Liver (tissue), 9 donors: Measurements from ENCODE around the gene KDM4C. TPM values are rescaled to one million over a fixed set of nuclear protein-coding genes. Genes with fewer than 3 reads are reported as not detected.

Experiments
- DNase-seq: peaks from one replicate; pipeline ENCODE4 v3.0.0-alpha.2; 2017; ENCODE audit warnings: low spot score
- H3K27ac ChIP-seq, 2 donors: one replicate each; pipeline ENCODE4 v1.7.0; 2013; ENCODE audit warnings: inconsistent platforms in 2 of 2, low read length in 2 of 2, control low read depth in 1 of 2, low read depth in 1 of 2, mild to moderate bottlenecking in 1 of 2
- H3K27me3 ChIP-seq, 4 donors: one replicate each; pipeline versions ENCODE4 v1.6.1 to v1.7.0; 2013; ENCODE audit warnings: low read length in 3 of 4, inconsistent platforms in 1 of 4, mild to moderate bottlenecking in 1 of 4, moderate library complexity in 1 of 4; ENCODE audit not compliant: control insufficient read depth in 4 of 4, insufficient read depth in 4 of 4
- H3K36me3 ChIP-seq, 4 donors: one replicate each; pipeline versions ENCODE4 v1.6.1 to v1.7.0; 2013; ENCODE audit warnings: low read length in 3 of 4, mild to moderate bottlenecking in 3 of 4, low read depth in 1 of 4, moderate library complexity in 1 of 4; ENCODE audit not compliant: control insufficient read depth in 4 of 4, insufficient read depth in 3 of 4
- H3K4me1 ChIP-seq, 4 donors: one replicate each; pipeline versions ENCODE4 v1.6.1 to v1.7.0; 2013; ENCODE audit warnings: low read length in 3 of 4, mild to moderate bottlenecking in 3 of 4, moderate library complexity in 1 of 4; ENCODE audit not compliant: control insufficient read depth in 4 of 4, insufficient read depth in 4 of 4
- H3K4me3 ChIP-seq, 3 donors: one replicate each; pipeline versions ENCODE4 v1.6.1 to v1.7.0; 2013; ENCODE audit warnings: low read length in 3 of 3, control low read depth in 1 of 3, low read depth in 1 of 3, mild to moderate bottlenecking in 1 of 3
- H3K9ac ChIP-seq, 2 donors: one replicate each; pipeline ENCODE4 v1.7.0; 2013; ENCODE audit warnings: low read length in 2 of 2, mild to moderate bottlenecking in 2 of 2, moderate library complexity in 2 of 2, control low read depth in 1 of 2, low read depth in 1 of 2
- H3K9me3 ChIP-seq, 4 donors: one replicate each; pipeline versions ENCODE4 v1.6.1 to v1.7.0; 2013; ENCODE audit warnings: low read length in 3 of 4; ENCODE audit not compliant: control insufficient read depth in 4 of 4
- EGR1 ChIP-seq, 2 donors: IDR thresholded peaks; 2 replicates each; pipeline ENCODE4 v1.6.1; 2016 to 2018; ENCODE audit warnings: antibody characterized with exemption in 2 of 2, low read depth in 2 of 2
- FOXA2 ChIP-seq: IDR thresholded peaks from 2 replicates; pipeline ENCODE4 v1.6.1; 2016; ENCODE audit warnings: antibody characterized with exemption
- HNF4A ChIP-seq, 2 donors: conservative IDR thresholded peaks; 2 replicates each; pipeline ENCODE4 v1.6.1; 2016; ENCODE audit warnings: antibody characterized with exemption in 2 of 2, mild to moderate bottlenecking in 2 of 2
- HNF4G ChIP-seq: IDR thresholded peaks from 2 replicates; pipeline ENCODE4 v1.6.1; 2016; ENCODE audit warnings: antibody characterized with exemption
- JUND ChIP-seq, 2 donors: IDR thresholded peaks; 2 replicates each; pipeline ENCODE4 v1.6.1; 2016; ENCODE audit warnings: antibody characterized with exemption in 2 of 2
- MAX ChIP-seq: IDR thresholded peaks from 2 replicates; pipeline ENCODE4 v1.6.1; 2016; ENCODE audit warnings: antibody characterized with exemption
- RAD21 ChIP-seq, 2 donors: IDR thresholded peaks; 2 replicates each; pipeline ENCODE4 v1.6.1; 2016; ENCODE audit warnings: antibody characterized with exemption in 2 of 2, mild to moderate bottlenecking in 2 of 2
- RXRA ChIP-seq, 2 donors: IDR thresholded peaks; 2 replicates each; pipeline ENCODE4 v1.6.1; 2017 to 2018; ENCODE audit warnings: antibody characterized with exemption in 2 of 2, mild to moderate bottlenecking in 1 of 2
- SP1 ChIP-seq: IDR thresholded peaks from 2 replicates; pipeline ENCODE4 v1.6.1; 2018; ENCODE audit warnings: antibody characterized with exemption, mild to moderate bottlenecking
- TAF1 ChIP-seq: conservative IDR thresholded peaks from 2 replicates; pipeline ENCODE4 v1.6.1; 2016; ENCODE audit warnings: antibody characterized with exemption, mild to moderate bottlenecking
- YY1 ChIP-seq: IDR thresholded peaks from 2 replicates; pipeline ENCODE4 v1.6.1; 2016; ENCODE audit warnings: antibody characterized with exemption, mild to moderate bottlenecking
- WGBS: extraction: QIAGEN DNeasy Blood & Tissue Kit; methylation state at CpG from one replicate; pipeline ENCODE4 v1.1.7; 2013; 5-methylcytosine and 5-hydroxymethylcytosine counted together
- polyA plus RNA-seq, 2 donors: library from polyadenylated mRNA; stranded (reverse) in 1 of 2; unstranded in 1 of 2; fragments of 200-250 nt in 1 of 2; fragments of >200 nt in 1 of 2; fragmentation: Nextera tagmentation in 1 of 2; extraction: Ambion mirVana in 1 of 2; gene quantifications; one replicate each; pipeline versions ENCODE4 v1.2.1 to v1.2.3, GENCODE V29; 2013 to 2015
- total RNA-seq, 2 donors: library from RNA; depleted of rRNA; stranded (reverse); fragments of >200 nt; gene quantifications; one replicate each; pipeline ENCODE4 v1.2.3, GENCODE V29; 2014
- TF ChIP-seq, protein P1 (sequence below): IDR thresholded peaks from 2 replicates; pipeline ENCODE4 v1.6.1; 2016; ENCODE audit warnings: antibody characterized with exemption
- TF ChIP-seq, protein P2 (sequence below): fragments of 150-350 bp; IDR thresholded peaks from 2 replicates; pipeline ENCODE4 v1.5.1; 2017; ENCODE audit warnings: improper control_type of control experiment, low read depth, low read length; ENCODE audit not compliant: missing input control
- donor health status: healthy.
- donor health status: healthy.
- donor health status: healthy.
- donor health status: healthy.
- donor health status: healthy.

The KDM4C gene
- total and polyA plus RNA-seq, 4 donors, result 4.3 to 40.2 (median 24.0) TPM

DNA sequence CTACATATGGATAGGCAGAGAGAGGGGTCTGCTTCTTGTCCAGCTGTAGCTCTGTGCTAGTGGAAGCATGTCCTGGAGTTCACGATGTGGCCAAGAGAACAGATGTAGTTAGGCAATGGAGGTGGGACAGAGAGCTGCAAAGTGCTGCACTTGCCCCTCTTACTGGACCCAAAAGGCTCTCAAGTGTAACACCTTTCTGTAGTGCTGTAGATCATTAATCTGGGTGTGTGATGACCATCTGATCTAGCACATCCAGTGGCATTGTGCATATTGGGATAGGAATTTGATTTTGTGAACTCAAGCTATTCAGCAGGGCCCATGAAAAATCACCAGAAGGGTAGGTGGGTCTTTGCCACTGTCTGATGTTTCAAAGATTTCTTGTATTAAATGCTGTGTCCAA, 151.4 kb downstream of the KDM4C start:
- H3K27ac ChIP-seq, result no peak overlapping the region
- H3K4me1 ChIP-seq, result peaks cover 5 to 21% (median 6%) of the 10 kb centered on the region in 4 donors
- H3K27me3 ChIP-seq, result no peaks in the 10 kb centered on the region
- no peaks in the 10 kb centered on the region for H3K36me3 ChIP-seq
- DNase-seq, result no peak
- H3K4me3 ChIP-seq, result no peak overlapping the region
- 69% methylated on average over 1 of the region's 1 CpG for WGBS
- no peaks in the 10 kb centered on the region for H3K9me3 ChIP-seq
- no peak overlapping the region for H3K9ac ChIP-seq
- TF ChIP-seq JUND (IDR thresholded peaks at IDR 0.05), result no peak
- TF ChIP-seq EGR1 (IDR thresholded peaks at IDR 0.05; ENCODE audit: low read depth in 2 of 2), result no peak
- TF ChIP-seq, protein P1, sequence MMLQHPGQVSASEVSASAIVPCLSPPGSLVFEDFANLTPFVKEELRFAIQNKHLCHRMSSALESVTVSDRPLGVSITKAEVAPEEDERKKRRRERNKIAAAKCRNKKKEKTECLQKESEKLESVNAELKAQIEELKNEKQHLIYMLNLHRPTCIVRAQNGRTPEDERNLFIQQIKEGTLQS, result no peak
- TF ChIP-seq SP1, result no peak
- no peak for TF ChIP-seq TAF1
- TF ChIP-seq YY1, result no peak
- no peak for TF ChIP-seq FOXA2
- no peak for TF ChIP-seq RXRA (IDR thresholded peaks at IDR 0.05)
- no peak for TF ChIP-seq RAD21 (IDR thresholded peaks at IDR 0.05)
- TF ChIP-seq HNF4G, result no peak
- TF ChIP-seq HNF4A (conservative IDR thresholded peaks at IDR 0.05), result no peak
- TF ChIP-seq MAX, result no peak

- no peak overlapping the region for H3K4me3 ChIP-seq
- no peak overlapping the region for H3K27ac ChIP-seq
- DNase-seq, result no peak
- TF ChIP-seq RAD21 (IDR thresholded peaks at IDR 0.05) (peak; percentile 57 to 62), FOXA2 (no peak), HNF4G (no peak)
- TF ChIP-seq, protein P2, sequence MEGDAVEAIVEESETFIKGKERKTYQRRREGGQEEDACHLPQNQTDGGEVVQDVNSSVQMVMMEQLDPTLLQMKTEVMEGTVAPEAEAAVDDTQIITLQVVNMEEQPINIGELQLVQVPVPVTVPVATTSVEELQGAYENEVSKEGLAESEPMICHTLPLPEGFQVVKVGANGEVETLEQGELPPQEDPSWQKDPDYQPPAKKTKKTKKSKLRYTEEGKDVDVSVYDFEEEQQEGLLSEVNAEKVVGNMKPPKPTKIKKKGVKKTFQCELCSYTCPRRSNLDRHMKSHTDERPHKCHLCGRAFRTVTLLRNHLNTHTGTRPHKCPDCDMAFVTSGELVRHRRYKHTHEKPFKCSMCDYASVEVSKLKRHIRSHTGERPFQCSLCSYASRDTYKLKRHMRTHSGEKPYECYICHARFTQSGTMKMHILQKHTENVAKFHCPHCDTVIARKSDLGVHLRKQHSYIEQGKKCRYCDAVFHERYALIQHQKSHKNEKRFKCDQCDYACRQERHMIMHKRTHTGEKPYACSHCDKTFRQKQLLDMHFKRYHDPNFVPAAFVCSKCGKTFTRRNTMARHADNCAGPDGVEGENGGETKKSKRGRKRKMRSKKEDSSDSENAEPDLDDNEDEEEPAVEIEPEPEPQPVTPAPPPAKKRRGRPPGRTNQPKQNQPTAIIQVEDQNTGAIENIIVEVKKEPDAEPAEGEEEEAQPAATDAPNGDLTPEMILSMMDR, result peak; percentile 7
- no peaks in the 10 kb centered on the region for H3K9me3 ChIP-seq
- H3K4me1 ChIP-seq, result peaks cover 5 to 21% (median 6%) of the 10 kb centered on the region in 4 donors
- H3K36me3 ChIP-seq, result no peaks in the 10 kb centered on the region
- no peak overlapping the region for H3K9ac ChIP-seq
- 51% methylated on average over 2 of the region's 2 CpGs for WGBS
- H3K27me3 ChIP-seq, result no peaks in the 10 kb centered on the region
Observed at GRCh38 chr9:6910032-6910431, 152.3 kb downstream of the KDM4C start.

DNA sequence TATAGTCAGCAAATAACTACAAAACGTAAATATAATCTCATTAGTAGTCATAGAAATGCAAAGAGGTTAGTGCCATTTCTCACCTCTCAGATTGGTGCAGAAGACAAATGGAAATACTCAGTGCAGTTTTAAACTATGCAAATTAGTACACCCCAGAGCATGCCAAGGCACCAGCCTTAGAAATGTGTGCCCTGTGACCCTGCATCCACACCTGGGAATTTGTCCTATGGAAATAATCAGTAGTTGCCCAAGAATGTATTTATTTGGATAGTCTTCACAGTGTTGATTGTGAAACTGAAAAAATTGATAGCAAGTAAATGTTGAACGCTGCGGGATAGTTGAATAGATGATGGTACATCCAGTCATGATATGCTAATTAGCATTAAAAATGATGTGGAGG, 152.7 kb downstream of the KDM4C start:
- WGBS, result 56% methylated on average over 3 of the region's 3 CpGs
- Histone ChIP-seq H3K27ac (no peak overlapping the region), H3K4me1 (peaks cover under 1 to 18% (median 6%) of the 10 kb centered on the region in 4 donors), H3K9ac (no peak overlapping the region), H3K4me3 (no peak overlapping the region), H3K9me3 (no peaks in the 10 kb centered on the region), H3K27me3 (no peaks in the 10 kb centered on the region), H3K36me3 (no peaks in the 10 kb centered on the region)
- no peak for DNase-seq
- peak; percentile 19 to 32 for TF ChIP-seq HNF4A (conservative IDR thresholded peaks at IDR 0.05)
- TF ChIP-seq, protein P2, result no peak
